MM.1S (cell line): ENCODE data around the gene ZC3H12C.

Experiments
- CTCF ChIP-seq: fragments of 300-600 bp; sonication (generic); IDR thresholded peaks from 2 replicates; pipeline ENCODE4 v1.5.1; 2016; ENCODE audit warnings: antibody characterized with exemption, low read length, mixed read lengths
- EZH2 ChIP-seq: fragments of 300-600 bp; sonication (generic); optimal IDR thresholded peaks from 2 replicates; pipeline ENCODE3; 2017; ENCODE audit warnings: low read depth, mild to moderate bottlenecking, antibody characterized with exemption, low read length, mixed read lengths
- EZH2phosphoT487 ChIP-seq: fragments of 300-600 bp; sonication (generic); IDR thresholded peaks from 2 replicates; pipeline ENCODE4 v1.6.1; 2018; ENCODE audit warnings: antibody characterized with exemption, low read length

- no peak for TF ChIP-seq CTCF
- TF ChIP-seq EZH2phosphoT487: no peak
- TF ChIP-seq EZH2: no peak
Observed at GRCh38 chr11:110176366-110177085, 83.3 kb downstream of the ZC3H12C start.
